GM21515 (cell line): ENCODE results near the gene KLF2.
"Not testable (repeated sequence)": the region's sequence is repeated elsewhere in the genome, so short reads cannot be mapped to it uniquely, and the experiment has no call there.

ENCODE experiments used
- ATAC-seq: cut with Tn5 transposase; IDR thresholded peaks from one replicate; pipeline ENCODE4 v1.9.1; 2021; ENCODE audit not compliant: unreplicated experiment

Gene KLF2

GRCh38 chr19:16336571-16336970, 11.9 kb downstream of the KLF2 start:
- no peak for ATAC-seq

GRCh38 chr19:16337809-16338469, 13.3 kb downstream of the KLF2 start:
- no peak for ATAC-seq

DNA sequence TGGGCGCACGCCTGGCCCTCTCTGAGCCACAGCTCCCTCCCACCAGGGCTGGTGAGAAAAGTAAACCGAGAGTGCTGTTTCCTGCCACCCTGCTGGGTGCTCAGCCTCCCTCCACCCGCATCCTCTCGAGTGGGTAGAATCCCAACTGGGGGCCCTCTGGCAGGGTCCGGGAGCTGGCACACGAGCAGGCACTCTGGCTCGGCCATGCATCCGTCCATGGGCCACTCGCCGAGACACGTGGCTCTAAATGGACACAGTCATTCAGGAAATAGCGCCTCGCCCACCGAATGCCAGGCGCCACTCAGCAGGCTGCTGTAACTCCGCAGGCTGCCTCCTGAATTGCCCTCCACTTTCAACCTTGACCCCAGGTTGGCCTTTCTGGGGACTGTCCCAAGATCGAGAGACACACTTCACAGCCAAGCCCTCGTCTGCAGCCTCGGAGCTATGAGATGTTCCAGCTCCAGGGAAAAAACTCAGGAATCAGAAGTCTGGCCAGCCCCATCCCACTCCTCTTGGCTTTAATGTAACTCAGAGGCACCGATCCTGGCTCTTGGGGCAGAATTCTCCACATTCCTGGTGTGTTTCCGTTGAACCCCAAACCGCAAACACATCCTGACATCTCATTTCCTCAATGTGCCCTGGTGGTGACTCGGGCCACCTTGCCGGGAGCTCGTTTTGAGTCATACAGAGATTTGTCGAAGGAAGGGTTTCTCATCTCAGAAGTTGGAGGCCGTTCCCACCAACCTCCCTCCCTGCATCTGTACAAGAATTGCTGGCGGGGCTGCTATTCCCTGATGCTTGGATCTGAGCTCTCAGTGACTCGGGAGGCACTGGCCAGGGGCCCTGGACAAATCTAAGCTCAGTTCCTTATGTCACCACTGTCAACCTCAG, 14.1 kb downstream of the KLF2 start:
- ATAC-seq: no peak

GRCh38 chr19:16339361-16339725, 14.7 kb downstream of the KLF2 start:
- ATAC-seq: no peak

DNA sequence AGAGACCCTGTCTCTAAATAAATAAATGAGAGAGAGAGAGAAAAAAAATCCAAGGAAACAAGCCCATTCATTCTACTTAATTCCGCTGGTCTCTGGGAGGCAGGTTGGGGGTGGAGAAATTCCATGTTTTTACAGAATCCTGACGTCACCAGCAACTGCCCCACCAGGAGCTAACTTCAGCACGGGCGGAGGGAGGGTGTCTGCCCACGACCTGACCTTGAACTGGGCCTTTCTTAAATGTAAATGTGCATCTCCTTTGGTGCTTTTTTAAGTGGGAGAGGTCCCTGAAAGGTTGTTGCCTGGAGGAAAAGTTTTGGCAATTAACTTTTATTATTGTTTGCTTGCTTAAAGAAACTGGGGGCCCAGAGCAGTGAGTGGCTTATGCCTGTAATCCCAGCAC, 15.5 kb downstream of the KLF2 start:
- ATAC-seq: no peak

GRCh38 chr19:16340654-16341053, 16.0 kb downstream of the KLF2 start:
- no peak for ATAC-seq

- ATAC-seq: peak; percentile 55
Observed at GRCh38 chr19:16342002-16342715, 17.5 kb downstream of the KLF2 start.

DNA sequence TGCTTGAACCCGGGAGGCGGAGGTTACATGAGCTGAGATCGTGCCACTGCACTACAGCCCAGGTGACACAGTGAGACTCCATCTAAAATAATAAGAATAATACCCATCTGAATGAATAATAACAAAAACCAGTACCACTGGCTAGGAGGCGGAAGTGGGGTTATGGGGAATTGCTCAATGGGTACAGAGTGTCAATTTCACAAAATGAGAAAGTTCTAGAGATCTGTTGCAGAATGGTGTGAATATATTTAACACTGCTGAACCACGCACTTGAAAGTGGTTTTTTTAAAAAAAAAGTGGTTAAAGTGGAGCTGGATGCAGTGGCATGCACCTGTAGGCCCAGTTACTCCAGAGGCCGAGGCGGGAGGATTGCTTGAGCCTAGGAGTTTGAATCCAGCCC, 18.5 kb downstream of the KLF2 start:
- no peak for ATAC-seq

DNA sequence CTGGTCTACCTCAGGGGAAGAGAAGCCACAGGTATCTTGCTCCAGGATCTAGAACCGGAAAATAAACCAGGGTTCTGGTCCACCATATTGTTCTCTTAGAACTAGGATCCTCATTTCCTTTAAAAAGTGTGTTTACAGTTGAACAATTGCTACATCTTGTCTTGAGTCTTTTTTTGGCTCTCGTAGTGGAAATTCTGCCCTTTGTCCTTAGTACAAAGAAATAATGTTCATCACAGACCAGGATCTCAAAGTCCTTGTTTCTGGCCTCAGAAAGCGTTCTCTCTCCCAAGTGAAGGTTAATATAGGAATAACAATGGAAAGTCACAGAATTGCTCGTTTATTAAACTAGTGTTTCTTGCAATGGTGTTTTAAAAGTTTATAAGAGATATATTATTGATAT, 20.8 kb downstream of the KLF2 start:
- ATAC-seq: no peak

GRCh38 chr19:16347099-16347498, 22.5 kb downstream of the KLF2 start:
- ATAC-seq: not testable (repeated sequence)

DNA sequence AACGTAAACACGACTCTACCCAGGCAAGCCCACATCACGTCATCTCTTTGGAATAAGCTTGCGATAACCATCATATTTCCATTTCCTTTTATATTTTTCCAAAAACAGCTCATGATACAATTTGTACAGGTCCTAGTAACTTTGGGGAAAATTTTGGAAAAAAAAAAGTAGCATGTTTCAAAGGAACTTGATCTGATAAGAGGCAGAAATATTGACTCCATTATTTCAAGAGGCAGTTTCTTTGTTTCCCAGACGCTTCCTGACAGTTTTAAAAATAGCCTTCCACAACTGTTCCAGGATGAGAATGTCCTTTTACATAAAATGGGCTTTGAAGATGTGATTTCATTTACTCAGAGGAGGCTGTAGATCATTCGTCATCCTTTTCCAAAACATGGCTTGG, 23.1 kb downstream of the KLF2 start:
- ATAC-seq: no peak

- no peak for ATAC-seq
Observed at GRCh38 chr19:16349551-16350152, 25.0 kb downstream of the KLF2 start.

DNA sequence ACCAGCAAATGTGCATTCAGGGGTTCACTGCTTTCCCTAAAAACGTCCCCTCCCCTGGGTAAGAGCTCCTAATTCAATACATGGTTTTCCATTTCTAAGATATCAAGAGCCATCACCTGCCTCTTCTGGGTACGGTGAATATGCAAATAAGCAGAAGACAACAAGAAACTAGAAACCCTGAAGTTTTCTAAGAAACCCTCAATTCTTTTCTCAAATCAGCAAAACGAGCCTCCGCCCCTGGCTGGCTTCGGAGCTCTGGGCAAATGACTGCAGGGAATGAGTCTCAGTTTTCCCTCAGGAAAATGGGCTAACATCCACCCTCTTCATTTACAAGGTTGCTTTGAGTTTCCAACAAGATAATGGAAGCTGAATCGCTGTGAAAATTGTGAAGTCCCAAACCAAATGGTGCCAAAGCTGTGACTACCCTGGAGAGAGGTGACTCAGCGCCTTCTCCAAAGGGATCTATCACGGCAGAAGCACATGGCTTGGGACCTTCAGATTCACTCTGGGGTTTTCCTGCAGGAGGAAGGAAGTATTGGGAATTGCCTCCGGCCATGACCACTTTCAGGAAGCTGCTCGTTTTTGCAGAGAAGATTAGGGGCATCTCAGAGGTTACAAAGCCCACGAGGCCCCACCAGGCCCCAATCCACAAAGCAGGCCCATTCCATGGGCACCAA, 26.6 kb downstream of the KLF2 start:
- ATAC-seq: no peak

DNA sequence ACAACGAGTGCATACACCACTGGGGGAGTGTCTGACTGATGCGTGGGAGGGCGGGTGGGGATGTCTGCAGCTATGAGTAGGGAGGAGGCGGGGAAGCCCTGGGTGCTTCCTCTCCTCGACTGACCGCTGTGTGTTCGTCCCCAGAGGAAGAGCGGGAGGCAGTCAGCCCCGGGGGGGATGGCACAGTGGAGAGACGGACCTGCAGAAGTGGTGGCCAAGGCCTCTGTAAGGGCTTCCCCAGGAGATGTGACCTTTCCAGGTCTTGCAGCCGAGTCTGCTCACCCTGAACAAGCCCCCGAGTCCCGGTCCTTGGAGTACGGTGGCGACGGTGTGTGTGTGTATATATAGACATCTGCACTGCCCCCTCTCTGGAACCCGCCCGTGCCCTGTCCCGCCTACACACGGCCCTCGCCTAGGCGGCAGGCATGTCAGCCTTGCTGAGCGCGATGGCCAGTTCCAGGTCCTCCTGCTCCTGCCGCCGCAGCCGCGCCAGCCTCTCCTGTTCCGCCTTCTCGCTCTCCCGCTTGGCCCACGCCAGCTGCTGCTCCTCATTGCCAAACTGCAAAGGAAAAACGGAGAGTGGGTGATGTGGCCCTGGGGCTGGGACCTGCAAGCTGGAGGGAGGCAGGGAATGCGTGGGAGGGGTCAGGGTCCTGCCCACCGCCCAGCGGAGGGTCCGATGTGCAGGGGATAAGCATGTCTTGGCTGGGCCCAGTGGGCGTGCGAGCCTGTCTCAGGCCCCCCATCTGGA, 30.8 kb downstream of the KLF2 start:
- ATAC-seq: no peak

- ATAC-seq: no peak
Observed at GRCh38 chr19:16358456-16358855, 33.8 kb downstream of the KLF2 start.

DNA sequence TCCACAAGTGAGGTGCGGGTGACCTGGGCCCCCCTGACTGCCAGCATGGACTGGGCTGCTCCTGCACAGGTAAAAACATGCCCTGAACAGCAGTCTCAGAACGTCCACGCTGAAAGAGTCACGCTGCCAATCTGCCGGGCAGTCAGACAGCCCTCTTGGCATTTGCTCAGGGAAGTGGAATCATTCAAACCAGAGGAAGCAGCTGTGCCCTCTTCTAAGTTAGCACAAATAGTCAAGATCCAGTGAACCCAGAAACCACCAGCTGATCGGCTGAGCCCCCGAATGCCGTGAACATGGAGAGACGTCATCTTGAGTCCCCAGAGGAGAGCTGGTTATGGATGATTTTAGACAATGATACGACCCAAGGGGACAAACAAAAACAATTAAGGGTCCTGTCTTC, 34.4 kb downstream of the KLF2 start:
- ATAC-seq: no peak

DNA sequence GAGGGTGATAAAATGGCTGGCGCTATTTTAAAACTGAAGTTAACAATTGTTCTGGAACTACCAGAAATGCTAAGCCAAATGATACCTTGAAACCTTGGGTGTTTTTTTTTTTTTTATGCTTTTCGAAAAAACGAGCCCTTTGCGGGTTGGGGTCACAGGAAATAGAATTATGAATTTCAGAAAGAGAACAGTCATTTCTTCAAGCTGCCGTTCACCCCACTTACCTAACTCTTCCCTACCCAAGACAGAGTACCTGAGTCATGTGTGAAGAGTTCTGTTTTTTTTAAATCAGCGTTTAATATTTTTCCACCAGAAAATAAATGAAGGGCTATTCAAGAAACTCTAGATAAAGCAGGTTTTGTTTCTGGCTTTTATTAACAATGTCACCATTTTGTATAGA, 35.3 kb downstream of the KLF2 start:
- no peak for ATAC-seq

DNA sequence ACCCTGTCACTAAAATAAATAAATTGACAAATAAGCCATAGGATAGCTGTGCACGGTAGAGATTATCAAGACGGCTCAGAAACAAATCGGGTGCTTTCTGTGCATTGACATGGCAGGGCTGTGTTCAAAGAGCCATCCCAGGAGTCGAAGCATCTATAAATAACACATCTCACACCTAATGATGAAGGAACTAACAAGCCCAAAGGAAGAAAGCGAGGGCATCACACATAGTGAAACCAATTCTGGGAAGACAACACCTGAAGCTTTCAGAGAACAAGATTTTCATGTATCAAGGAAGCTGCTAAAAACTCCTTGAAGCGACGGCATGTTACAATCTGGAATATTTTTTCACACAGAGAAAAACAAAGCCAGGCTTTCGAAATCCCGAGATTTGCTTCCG, 36.1 kb downstream of the KLF2 start:
- no peak for ATAC-seq

- ATAC-seq: no peak
Observed at GRCh38 chr19:16361254-16361653, 36.6 kb downstream of the KLF2 start.

- no peak for ATAC-seq
Observed at GRCh38 chr19:16361926-16362325, 37.3 kb downstream of the KLF2 start.
